Mucosa of descending colon (tissue), 3 donors: ENCODE data around the gene STX2. TPM values are rescaled to one million over a fixed set of nuclear protein-coding genes. Genes with fewer than 3 reads are reported as not detected.
"Not testable (repeated sequence)": the region's sequence is repeated elsewhere in the genome, so short reads cannot be mapped to it uniquely, and the experiment has no call there.

Experiments
- ATAC-seq: fragments of 200-7000 bp; cut with Tn5 transposase; one replicate; pipeline ENCODE4 v1.9.1; 2020; ENCODE audit warnings: mild to moderate bottlenecking, moderate library complexity
- DNase-seq, 3 donors: peaks; one replicate each; pipeline ENCODE4 v3.0.0-alpha.2; 2020
- H3K36me3 ChIP-seq: fragments of 200-600 bp; one replicate; pipeline ENCODE4 v1.8.0; 2021; ENCODE audit warnings: low read depth, mild to moderate bottlenecking
- H3K4me1 ChIP-seq: fragments of 200-600 bp; one replicate; pipeline ENCODE4 v1.8.0; 2021; ENCODE audit warnings: low read depth, mild to moderate bottlenecking
- H3K4me3 ChIP-seq: fragments of 200-600 bp; one replicate; pipeline ENCODE4 v1.8.0; 2021; ENCODE audit warnings: mild to moderate bottlenecking
- H3K9me3 ChIP-seq: fragments of 200-600 bp; one replicate; pipeline ENCODE4 v1.8.0; 2021; ENCODE audit warnings: mild to moderate bottlenecking
- CTCF ChIP-seq: fragments of 200-600 bp; IDR thresholded peaks from one replicate; pipeline ENCODE4 v1.8.0; 2022; ENCODE audit warnings: antibody characterized with exemption, mild to moderate bottlenecking
- intact Hi-C, 2 donors: fragments of 100-400 bp; cut with DNase I in 1 of 2; cut with micrococcal nuclease in 1 of 2; formaldehyde crosslinking; loops; one replicate each; pipeline versions ENCODE4 v1.11.0 to v1.11.1; 2022; cut with DNase I, micrococcal nuclease
- total RNA-seq, 3 donors: library from RNA; stranded (reverse); fragmentation: NEBNext Ultra II Directional in 2 of 3; extraction: Animal tissue kit (Norgen Biotek cat#: 25700) in 2 of 3; gene quantifications; one replicate each; pipeline versions ENCODE4 v1.2.1 to v1.2.4, GENCODE V29; 2021 to 2023
- donor health status: DM: no; HTN: no; CAD: no; lungs with moderate emphysema.
- donor health status: DM: no; HTN: no; CAD: no.
- donor health status: DM: no; HTN: yes; CAD: no.

The STX2 gene
- total RNA-seq, 3 donors from 2014 or later: 1.6 to 34.2 (median 4.4) TPM

GRCh38 chr12:130876297-130876696 is 37.2 kb upstream of the STX2 start:
- intact Hi-C loops: no loop called here
- H3K4me1 ChIP-seq: peaks cover 13% of the 10 kb centered on the region
- no peak for TF ChIP-seq CTCF
- H3K36me3 ChIP-seq: peaks cover 5% of the 10 kb centered on the region
- no peak overlapping the region for H3K4me3 ChIP-seq
- DNase-seq (no peak), ATAC-seq (no peak)
- no peaks in the 10 kb centered on the region for H3K9me3 ChIP-seq

- H3K4me3 ChIP-seq, H3K36me3 ChIP-seq, intact Hi-C loops, H3K9me3 ChIP-seq, ATAC-seq, DNase-seq: not testable (repeated sequence)
- H3K4me1 ChIP-seq: peaks cover 13% of the 10 kb centered on the region
Measured at GRCh38 chr12:130875708-130876107, 36.7 kb upstream of the STX2 start.

- Histone ChIP-seq H3K36me3 (peaks cover 5% of the 10 kb centered on the region), H3K4me1 (peaks cover 13% of the 10 kb centered on the region), H3K9me3 (no peaks in the 10 kb centered on the region), H3K4me3 (no peak overlapping the region)
- DNase-seq (no peak), ATAC-seq (no peak)
- intact Hi-C loops: no loop called here
- TF ChIP-seq CTCF: no peak
Measured at GRCh38 chr12:130875193-130875592, 36.1 kb upstream of the STX2 start.

GRCh38 chr12:130874696-130875095 is 35.6 kb upstream of the STX2 start:
- Histone ChIP-seq H3K4me3 (no peak overlapping the region), H3K9me3 (no peaks in the 10 kb centered on the region), H3K4me1 (peaks cover 13% of the 10 kb centered on the region), H3K36me3 (peaks cover 5% of the 10 kb centered on the region)
- TF ChIP-seq CTCF: no peak
- ATAC-seq (no peak), DNase-seq (no peak)
- intact Hi-C loops: no loop called here

- Histone ChIP-seq H3K9me3 (no peaks in the 10 kb centered on the region), H3K4me1 (peaks cover 13% of the 10 kb centered on the region), H3K36me3 (peaks cover 5% of the 10 kb centered on the region), H3K4me3 (no peak overlapping the region)
- ATAC-seq (no peak), DNase-seq (no peak)
- TF ChIP-seq CTCF: no peak
- intact Hi-C loops: no loop called here
Measured at GRCh38 chr12:130873825-130874224, 34.8 kb upstream of the STX2 start.

- intact Hi-C loops: no loop called here
- Histone ChIP-seq H3K4me1 (peaks cover 13% of the 10 kb centered on the region), H3K9me3 (no peaks in the 10 kb centered on the region), H3K4me3 (no peak overlapping the region), H3K36me3 (peaks cover 5% of the 10 kb centered on the region)
- DNase-seq: no peak
- ATAC-seq: no peak
- no peak for TF ChIP-seq CTCF
Measured at GRCh38 chr12:130873106-130873795, 34.2 kb upstream of the STX2 start.
